HG03439 (cell line): Measurements from ENCODE around the gene CABLES1.
"Not testable (repeated sequence)": the region's sequence is repeated elsewhere in the genome, so short reads cannot be mapped to it uniquely, and the experiment has no call there.

ENCODE experiments used
- ATAC-seq: cut with Tn5 transposase; IDR thresholded peaks from one replicate; pipeline ENCODE4 v1.9.1; 2021; ENCODE audit warnings: mild to moderate bottlenecking, moderate library complexity; ENCODE audit not compliant: unreplicated experiment

The CABLES1 gene

GRCh38 chr18:23281626-23282436 lies 146.5 kb downstream of the CABLES1 start:
- ATAC-seq, result no peak

- no peak for ATAC-seq
Measured at GRCh38 chr18:23282437-23282781, 147.1 kb downstream of the CABLES1 start.

GRCh38 chr18:23283916-23284430 lies 148.7 kb downstream of the CABLES1 start:
- ATAC-seq, result peak; percentile 71

GRCh38 chr18:23284629-23285028 lies 149.3 kb downstream of the CABLES1 start:
- no peak for ATAC-seq

GRCh38 chr18:23285581-23285980 lies 150.3 kb downstream of the CABLES1 start:
- ATAC-seq, result not testable (repeated sequence)

GRCh38 chr18:23291456-23292205 lies 156.3 kb downstream of the CABLES1 start:
- ATAC-seq, result no peak

- ATAC-seq, result no peak
Measured at GRCh38 chr18:23300231-23300805, 165.0 kb downstream of the CABLES1 start.

- no peak for ATAC-seq
Measured at GRCh38 chr18:23301972-23302371, 166.7 kb downstream of the CABLES1 start.

GRCh38 chr18:23302511-23302850 lies 167.2 kb downstream of the CABLES1 start:
- no peak for ATAC-seq

GRCh38 chr18:23302851-23303527 lies 167.7 kb downstream of the CABLES1 start:
- ATAC-seq, result no peak

GRCh38 chr18:23306822-23307221 lies 171.5 kb downstream of the CABLES1 start:
- ATAC-seq, result peak; percentile 90

- no peak for ATAC-seq
Measured at GRCh38 chr18:23307567-23308295, 172.4 kb downstream of the CABLES1 start.
